ENCODE results near the gene PEG3.

- no peak for TF ChIP-seq EZH2 (IDR thresholded peaks at IDR 0.05; ENCODE audit: low read length, unreplicated experiment)
- TF ChIP-seq CTCF (conservative IDR thresholded peaks at IDR 0.05; ENCODE audit: low read depth, low read length), result no peak
- TF ChIP-seq EZH2phosphoT487 (IDR thresholded peaks at IDR 0.05; ENCODE audit: borderline replicate concordance, low read length), result no peak
These were observed 5.8 kb downstream of the PEG3 start for GRCh38 chr19:56834564-56835375.

All from PC-3 (cell line).